ES-I3 (cell line): ENCODE measurements around the gene ASPHD1.
"Not testable (repeated sequence)": the region's sequence is repeated elsewhere in the genome, so short reads cannot be mapped to it uniquely, and the experiment has no call there.

ENCODE experiments used
- H3K36me3 ChIP-seq: 2 replicates; pipeline ENCODE4 v1.6.1; 2013; ENCODE audit warnings: mild to moderate bottlenecking, low read length, control low read depth, moderate library complexity; ENCODE audit not compliant: insufficient read depth
- H3K4me1 ChIP-seq: 2 replicates; pipeline ENCODE4 v1.6.1; 2013; ENCODE audit warnings: mild to moderate bottlenecking, control low read depth, low read length; ENCODE audit not compliant: insufficient read depth
- H3K9ac ChIP-seq: 2 replicates; pipeline ENCODE4 v1.6.1; 2013; ENCODE audit warnings: low read depth, mild to moderate bottlenecking, low read length, moderate library complexity
- H3K9me3 ChIP-seq: 2 replicates; pipeline ENCODE4 v1.6.1; 2013; ENCODE audit warnings: mild to moderate bottlenecking, low read length, moderate library complexity; ENCODE audit not compliant: control insufficient read depth, insufficient read depth

Gene ASPHD1

GRCh38 chr16:29925105-29925756 lies 24.9 kb downstream of the ASPHD1 start:
- Histone ChIP-seq H3K36me3 (peaks cover 5% of the 10 kb centered on the region; the same call in 1 of the 2 replicates), H3K9me3 (no peaks in the 10 kb centered on the region), H3K4me1 (peaks cover 5% of the 10 kb centered on the region; the same call in 1 of the 2 replicates), H3K9ac (peak overlapping the region; percentile 74)

- no peaks in the 10 kb centered on the region for H3K9me3 ChIP-seq
- H3K9ac ChIP-seq, result peak within 1 kb of the TSS; percentile 74
- H3K4me1 ChIP-seq, result peaks cover 5% of the 10 kb centered on the region; the same call in 1 of the 2 replicates
- peaks cover under 1% of the 10 kb centered on the region; the same call in 1 of the 2 replicates for H3K36me3 ChIP-seq
Observed at GRCh38 chr16:29925781-29926710, 25.8 kb downstream of the ASPHD1 start, which contains the start of gene KCTD13. KCTD13 (minus strand) TSS chr16:29926226; CDS start chr16:29926033, 193 bp downstream.

GRCh38 chr16:29926711-29927052 lies 26.4 kb downstream of the ASPHD1 start:
- peak overlapping the region; percentile 74 for H3K9ac ChIP-seq
- H3K36me3 ChIP-seq, result no peaks in the 10 kb centered on the region
- peaks cover 5% of the 10 kb centered on the region; the same call in 1 of the 2 replicates for H3K4me1 ChIP-seq
- no peaks in the 10 kb centered on the region for H3K9me3 ChIP-seq

- Histone ChIP-seq H3K9ac (peak overlapping the region; percentile 74; the same call in 1 of the 2 replicates), H3K36me3 (no peaks in the 10 kb centered on the region), H3K4me1 (peaks cover 5% of the 10 kb centered on the region; the same call in 1 of the 2 replicates), H3K9me3 (no peaks in the 10 kb centered on the region)
Observed at GRCh38 chr16:29927070-29927905, 27.0 kb downstream of the ASPHD1 start.

- not testable (repeated sequence) for H3K9ac ChIP-seq, H3K4me1 ChIP-seq, H3K36me3 ChIP-seq, H3K9me3 ChIP-seq
Observed at GRCh38 chr16:29931750-29932149, 31.5 kb downstream of the ASPHD1 start.

- no peaks in the 10 kb centered on the region for H3K4me1 ChIP-seq
- no peaks in the 10 kb centered on the region for H3K36me3 ChIP-seq
- H3K9me3 ChIP-seq, result no peaks in the 10 kb centered on the region
- H3K9ac ChIP-seq, result no peak overlapping the region
Observed at GRCh38 chr16:29940656-29941055, 40.4 kb downstream of the ASPHD1 start.

- Histone ChIP-seq H3K4me1 (no peaks in the 10 kb centered on the region), H3K9me3 (no peaks in the 10 kb centered on the region), H3K9ac (no peak overlapping the region), H3K36me3 (no peaks in the 10 kb centered on the region)
Observed at GRCh38 chr16:29943846-29944799, 43.8 kb downstream of the ASPHD1 start.

- Histone ChIP-seq H3K9ac (no peak overlapping the region), H3K4me1 (peaks cover 6% of the 10 kb centered on the region), H3K9me3 (no peaks in the 10 kb centered on the region)
Observed at GRCh38 chr16:29947897-29948296, 47.6 kb downstream of the ASPHD1 start.

GRCh38 chr16:29950806-29951461 lies 50.6 kb downstream of the ASPHD1 start:
- no peaks in the 10 kb centered on the region for H3K9me3 ChIP-seq
- peaks cover 6% of the 10 kb centered on the region for H3K4me1 ChIP-seq
- H3K9ac ChIP-seq, result no peak overlapping the region
- H3K36me3 ChIP-seq, result no peaks in the 10 kb centered on the region

More at GRCh38 chr16:29947897-29948296, 47.6 kb downstream of the ASPHD1 start:
- H3K36me3 ChIP-seq, result no peaks in the 10 kb centered on the region

GRCh38 chr16:29951625-29952365 lies 51.5 kb downstream of the ASPHD1 start:
- Histone ChIP-seq H3K9me3 (no peaks in the 10 kb centered on the region), H3K36me3 (no peaks in the 10 kb centered on the region), H3K4me1 (peaks cover 6% of the 10 kb centered on the region), H3K9ac (no peak overlapping the region)
